Activated naive CD4-positive, alpha-beta T cell treated with anti-CD3 and anti-CD28 coated beads, Interleukin-2, amount 50 U/mL, for 24 hours (primary cell): ENCODE data around the gene ABI3.

Source experiments
- H3K27ac Mint-ChIP-seq: one replicate; pipeline ENCODE4 v1.8.0; 2021; ENCODE audit warnings: mild to moderate bottlenecking, mixed read lengths
- H3K27me3 Mint-ChIP-seq: one replicate; pipeline ENCODE4 v1.8.0; 2021; ENCODE audit warnings: mixed read lengths
- H3K36me3 Mint-ChIP-seq: one replicate; pipeline ENCODE4 v1.8.0; 2021; ENCODE audit warnings: mixed read lengths
- H3K4me1 Mint-ChIP-seq: one replicate; pipeline ENCODE4 v1.8.0; 2021; ENCODE audit warnings: mixed read lengths
- H3K4me3 Mint-ChIP-seq: one replicate; pipeline ENCODE4 v1.8.0; 2021; ENCODE audit warnings: mild to moderate bottlenecking, mixed read lengths
- H3K9me3 Mint-ChIP-seq: one replicate; pipeline ENCODE4 v1.8.0; 2021; ENCODE audit warnings: mixed read lengths

The ABI3 gene

GRCh38 chr17:49214676-49215360 lies 4.3 kb downstream of the ABI3 start:
- peaks cover 4% of the 10 kb centered on the region for H3K36me3 Mint-ChIP-seq
- H3K9me3 Mint-ChIP-seq = no peaks in the 10 kb centered on the region
- H3K4me1 Mint-ChIP-seq = peaks cover 88% of the 10 kb centered on the region

GRCh38 chr17:49216482-49216881 lies 6.0 kb downstream of the ABI3 start:
- H3K36me3 Mint-ChIP-seq = peaks cover 4% of the 10 kb centered on the region
- peaks cover 74% of the 10 kb centered on the region for H3K4me1 Mint-ChIP-seq
- H3K4me3 Mint-ChIP-seq = peak overlapping the region; percentile 56
- H3K27ac Mint-ChIP-seq = peak overlapping the region; percentile 81
- no peaks in the 10 kb centered on the region for H3K9me3 Mint-ChIP-seq
- no peaks in the 10 kb centered on the region for H3K27me3 Mint-ChIP-seq

More at GRCh38 chr17:49214676-49215360, 4.3 kb downstream of the ABI3 start:
- Mint-ChIP-seq H3K27ac (peak overlapping the region; percentile 90), H3K27me3 (no peaks in the 10 kb centered on the region), H3K4me3 (peak overlapping the region; percentile 68)

- H3K9me3 Mint-ChIP-seq = no peaks in the 10 kb centered on the region
- peak overlapping the region; percentile 81 for H3K27ac Mint-ChIP-seq
- peaks cover 4% of the 10 kb centered on the region for H3K36me3 Mint-ChIP-seq
- peak overlapping the region; percentile 56 for H3K4me3 Mint-ChIP-seq
- peaks cover 72% of the 10 kb centered on the region for H3K4me1 Mint-ChIP-seq
- H3K27me3 Mint-ChIP-seq = no peaks in the 10 kb centered on the region
Observed at GRCh38 chr17:49216953-49217650, 6.6 kb downstream of the ABI3 start.

- Mint-ChIP-seq H3K9me3 (no peaks in the 10 kb centered on the region), H3K27me3 (no peaks in the 10 kb centered on the region), H3K4me3 (peak overlapping the region; percentile 77), H3K27ac (peak overlapping the region; percentile 95), H3K36me3 (peaks cover 4% of the 10 kb centered on the region), H3K4me1 (peaks cover 69% of the 10 kb centered on the region)
Observed at GRCh38 chr17:49217651-49218413, 7.3 kb downstream of the ABI3 start.

GRCh38 chr17:49218941-49219913 lies 8.7 kb downstream of the ABI3 start:
- H3K36me3 Mint-ChIP-seq = peaks cover 3% of the 10 kb centered on the region
- no peaks in the 10 kb centered on the region for H3K27me3 Mint-ChIP-seq
- peak overlapping the region; percentile 43 for H3K27ac Mint-ChIP-seq
- H3K4me1 Mint-ChIP-seq = peaks cover 65% of the 10 kb centered on the region
- peak overlapping the region; percentile 45 for H3K4me3 Mint-ChIP-seq
- no peaks in the 10 kb centered on the region for H3K9me3 Mint-ChIP-seq

GRCh38 chr17:49219987-49220386 lies 9.5 kb downstream of the ABI3 start:
- Mint-ChIP-seq H3K36me3 (peaks cover 3% of the 10 kb centered on the region), H3K4me3 (no peak overlapping the region), H3K27ac (no peak overlapping the region), H3K27me3 (no peaks in the 10 kb centered on the region), H3K9me3 (no peaks in the 10 kb centered on the region), H3K4me1 (peaks cover 61% of the 10 kb centered on the region)

GRCh38 chr17:49223168-49223516 lies 12.6 kb downstream of the ABI3 start:
- H3K4me1 Mint-ChIP-seq = peaks cover 39% of the 10 kb centered on the region
- H3K27me3 Mint-ChIP-seq = no peaks in the 10 kb centered on the region
- H3K36me3 Mint-ChIP-seq = peaks cover 3% of the 10 kb centered on the region
- H3K4me3 Mint-ChIP-seq = peak overlapping the region; percentile 85
- H3K27ac Mint-ChIP-seq = no peak overlapping the region
- H3K9me3 Mint-ChIP-seq = no peaks in the 10 kb centered on the region

GRCh38 chr17:49223517-49224197 lies 13.2 kb downstream of the ABI3 start:
- Mint-ChIP-seq H3K4me3 (peak overlapping the region; percentile 85), H3K27ac (peak overlapping the region; percentile 62), H3K27me3 (no peaks in the 10 kb centered on the region), H3K4me1 (peaks cover 34% of the 10 kb centered on the region), H3K36me3 (peaks cover 3% of the 10 kb centered on the region), H3K9me3 (no peaks in the 10 kb centered on the region)

- no peaks in the 10 kb centered on the region for H3K9me3 Mint-ChIP-seq
- peak overlapping the region; percentile 85 for H3K4me3 Mint-ChIP-seq
- no peaks in the 10 kb centered on the region for H3K36me3 Mint-ChIP-seq
- no peaks in the 10 kb centered on the region for H3K27me3 Mint-ChIP-seq
- H3K27ac Mint-ChIP-seq = no peak overlapping the region
- H3K4me1 Mint-ChIP-seq = peaks cover 28% of the 10 kb centered on the region
Observed at GRCh38 chr17:49224198-49224996, 13.9 kb downstream of the ABI3 start.

GRCh38 chr17:49224997-49225337 lies 14.5 kb downstream of the ABI3 start:
- no peaks in the 10 kb centered on the region for H3K27me3 Mint-ChIP-seq
- no peak overlapping the region for H3K27ac Mint-ChIP-seq
- H3K4me3 Mint-ChIP-seq = peak overlapping the region; percentile 85
- H3K9me3 Mint-ChIP-seq = no peaks in the 10 kb centered on the region
- peaks cover 29% of the 10 kb centered on the region for H3K4me1 Mint-ChIP-seq
- H3K36me3 Mint-ChIP-seq = no peaks in the 10 kb centered on the region

- Mint-ChIP-seq H3K4me1 (peaks cover 26% of the 10 kb centered on the region), H3K9me3 (no peaks in the 10 kb centered on the region), H3K27ac (no peak overlapping the region), H3K27me3 (no peaks in the 10 kb centered on the region), H3K36me3 (no peaks in the 10 kb centered on the region), H3K4me3 (no peak overlapping the region)
Observed at GRCh38 chr17:49225554-49226236, 15.2 kb downstream of the ABI3 start.

GRCh38 chr17:49226771-49227435 lies 16.4 kb downstream of the ABI3 start:
- Mint-ChIP-seq H3K4me1 (peaks cover 31% of the 10 kb centered on the region), H3K9me3 (no peaks in the 10 kb centered on the region), H3K36me3 (no peaks in the 10 kb centered on the region), H3K4me3 (no peak overlapping the region), H3K27ac (no peak overlapping the region), H3K27me3 (peaks cover 1% of the 10 kb centered on the region)
